ENCODE results near the gene IQSEC1. TPM values are rescaled to one million over a fixed set of nuclear protein-coding genes. Genes with fewer than 3 reads are reported as not detected.

The IQSEC1 gene
- total RNA-seq, 1 experiment from 2014 or later: 28.1 TPM

DNA sequence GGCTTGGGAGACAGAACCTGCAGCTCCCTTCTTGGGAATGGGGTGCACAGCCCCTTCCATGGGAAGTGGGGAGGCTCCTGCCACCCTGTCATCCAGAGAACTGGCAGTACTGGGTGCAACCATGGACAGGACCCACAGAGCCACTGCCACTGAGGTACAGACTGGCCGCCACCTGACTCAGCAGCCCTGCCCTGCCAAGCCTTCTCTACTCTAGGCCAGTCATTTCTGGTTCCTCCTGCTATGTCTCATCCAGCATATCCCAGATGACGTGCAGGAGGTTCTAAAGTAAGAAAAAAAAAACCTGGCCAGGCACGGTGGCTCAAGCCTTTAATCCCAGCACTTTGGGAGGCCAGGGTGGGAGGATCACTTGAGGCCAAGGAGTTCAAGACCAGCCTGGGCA is 155.0 kb downstream of the IQSEC1 start:
- no peak for TF ChIP-seq CBX3 (IDR thresholded peaks at IDR 0.05; ENCODE audit: low read depth)
- TF ChIP-seq SIN3A (IDR thresholded peaks at IDR 0.05; ENCODE audit: low read depth): no peak
- no peak for TF ChIP-seq POLR2A (IDR thresholded peaks at IDR 0.05; ENCODE audit: borderline replicate concordance, extremely low read depth, insufficient read depth, insufficient read length)
- TF ChIP-seq EZH2 (IDR thresholded peaks at IDR 0.05): no peak
- no peak for TF ChIP-seq POLR2AphosphoS5 (IDR thresholded peaks at IDR 0.05; ENCODE audit: low read depth, low read length)
- DNase-seq (ENCODE audit: low read depth, low spot score) (no peak), ATAC-seq (no peak)
- peaks cover 0 to 6% of the 10 kb centered on the region in 2 experiments; a peak in 2 of 4 replicates for H3K36me3 ChIP-seq (ENCODE audit: control insufficient read depth in 1 of 2, insufficient read depth in 2 of 2, low read length in 2 of 2)
- H3K79me2 ChIP-seq (ENCODE audit: insufficient read depth, low read length): no peaks in the 10 kb centered on the region
- RAD21 ChIA-PET (ENCODE audit: low non-redundant PET in 1 of 2, low total read pairs in 2 of 2, uncharacterized antibody in 2 of 2, unreplicated experiment in 2 of 2): no interaction called here
- H3K4me1 ChIP-seq (ENCODE audit: control insufficient read depth in 1 of 2, insufficient read depth in 2 of 2, low read length in 2 of 2): no peaks in the 10 kb centered on the region
- H3K9me2 ChIP-seq (ENCODE audit: insufficient read depth): no peaks in the 10 kb centered on the region
- CTCF ChIA-PET: no interaction called here
- intact Hi-C loops (cut with micrococcal nuclease): no loop called here
- BruUV-seq (replicated peaks): no TSS peak
- H3K27me3 ChIP-seq (ENCODE audit: insufficient read depth, low read length): no peaks in the 10 kb centered on the region
- POLR2A ChIA-PET: no interaction called here
- no peak overlapping the region for H3K4me3 ChIP-seq (replicated peaks in 1 of 2; ENCODE audit: low read depth in 1 of 2, low read length in 2 of 2)
- H3K9me3 ChIP-seq (ENCODE audit: control insufficient read depth in 1 of 2, insufficient read depth in 1 of 2, low read depth in 1 of 2, low read length in 2 of 2): no peaks in the 10 kb centered on the region
- no peak overlapping the region for H2AFZ ChIP-seq (ENCODE audit: low read depth, low read length, poor library complexity, severe bottlenecking)
- no peak overlapping the region for H3K27ac ChIP-seq (ENCODE audit: low read depth, low read length)
- H3K4me2 ChIP-seq (ENCODE audit: low read length): no peak overlapping the region
- H3K9ac ChIP-seq (ENCODE audit: low read length): no peak overlapping the region
- H4K20me1 ChIP-seq (ENCODE audit: insufficient read depth): no peaks in the 10 kb centered on the region

DNA sequence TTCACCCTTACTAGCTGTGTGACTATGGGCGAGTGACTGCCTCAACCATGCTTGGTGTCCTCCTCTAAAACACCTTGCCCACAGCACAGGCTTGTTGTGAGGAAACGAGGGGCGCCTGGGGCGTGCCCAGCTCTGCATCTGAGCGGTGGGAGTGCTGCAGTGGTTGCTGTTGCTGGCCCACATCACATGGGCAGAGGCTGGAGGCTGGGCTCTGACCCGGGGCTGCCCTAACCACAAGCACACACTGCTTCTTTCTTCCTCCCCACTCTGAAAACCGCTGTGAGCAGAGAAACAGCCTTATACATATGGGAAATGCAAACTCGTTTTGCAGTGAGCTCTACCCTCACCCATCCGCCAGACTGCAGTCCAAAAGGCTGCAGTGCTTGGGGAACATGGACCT is 157.1 kb downstream of the IQSEC1 start:
- H3K79me2 ChIP-seq (ENCODE audit: insufficient read depth, low read length): no peaks in the 10 kb centered on the region
- H3K27ac ChIP-seq (ENCODE audit: low read depth, low read length): no peak overlapping the region
- intact Hi-C loops (cut with micrococcal nuclease): no loop called here
- no peaks in the 10 kb centered on the region for H3K4me1 ChIP-seq (ENCODE audit: control insufficient read depth in 1 of 2, insufficient read depth in 2 of 2, low read length in 2 of 2)
- H3K36me3 ChIP-seq (ENCODE audit: control insufficient read depth in 1 of 2, insufficient read depth in 2 of 2, low read length in 2 of 2): no peaks in the 10 kb centered on the region; a peak in 1 of 4 replicates
- H2AFZ ChIP-seq (ENCODE audit: low read depth, low read length, poor library complexity, severe bottlenecking): no peak overlapping the region
- H3K4me3 ChIP-seq (replicated peaks in 1 of 2; ENCODE audit: low read depth in 1 of 2, low read length in 2 of 2): no peak overlapping the region
- ChIA-PET CTCF (no interaction called here), RAD21 (ENCODE audit: low non-redundant PET in 1 of 2, low total read pairs in 2 of 2, uncharacterized antibody in 2 of 2, unreplicated experiment in 2 of 2) (no interaction called here), POLR2A (no interaction called here)
- ATAC-seq (no peak), DNase-seq (ENCODE audit: low read depth, low spot score) (no peak)
- H3K9ac ChIP-seq (ENCODE audit: low read length): no peak overlapping the region
- BruUV-seq (replicated peaks): no TSS peak
- H3K9me2 ChIP-seq (ENCODE audit: insufficient read depth): no peaks in the 10 kb centered on the region
- no peaks in the 10 kb centered on the region for H3K27me3 ChIP-seq (ENCODE audit: insufficient read depth, low read length)
- H4K20me1 ChIP-seq (ENCODE audit: insufficient read depth): no peaks in the 10 kb centered on the region
- no peak for TF ChIP-seq ZFX (IDR thresholded peaks at IDR 0.05)
- TF ChIP-seq SIN3A (IDR thresholded peaks at IDR 0.05; ENCODE audit: low read depth): no peak
- TF ChIP-seq, protein P1, sequence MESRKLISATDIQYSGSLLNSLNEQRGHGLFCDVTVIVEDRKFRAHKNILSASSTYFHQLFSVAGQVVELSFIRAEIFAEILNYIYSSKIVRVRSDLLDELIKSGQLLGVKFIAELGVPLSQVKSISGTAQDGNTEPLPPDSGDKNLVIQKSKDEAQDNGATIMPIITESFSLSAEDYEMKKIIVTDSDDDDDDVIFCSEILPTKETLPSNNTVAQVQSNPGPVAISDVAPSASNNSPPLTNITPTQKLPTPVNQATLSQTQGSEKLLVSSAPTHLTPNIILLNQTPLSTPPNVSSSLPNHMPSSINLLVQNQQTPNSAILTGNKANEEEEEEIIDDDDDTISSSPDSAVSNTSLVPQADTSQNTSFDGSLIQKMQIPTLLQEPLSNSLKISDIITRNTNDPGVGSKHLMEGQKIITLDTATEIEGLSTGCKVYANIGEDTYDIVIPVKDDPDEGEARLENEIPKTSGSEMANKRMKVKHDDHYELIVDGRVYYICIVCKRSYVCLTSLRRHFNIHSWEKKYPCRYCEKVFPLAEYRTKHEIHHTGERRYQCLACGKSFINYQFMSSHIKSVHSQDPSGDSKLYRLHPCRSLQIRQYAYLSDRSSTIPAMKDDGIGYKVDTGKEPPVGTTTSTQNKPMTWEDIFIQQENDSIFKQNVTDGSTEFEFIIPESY (IDR thresholded peaks at IDR 0.05; ENCODE audit: extremely low read depth, insufficient replicate concordance, low read length): no peak
- TF ChIP-seq, protein P2, sequence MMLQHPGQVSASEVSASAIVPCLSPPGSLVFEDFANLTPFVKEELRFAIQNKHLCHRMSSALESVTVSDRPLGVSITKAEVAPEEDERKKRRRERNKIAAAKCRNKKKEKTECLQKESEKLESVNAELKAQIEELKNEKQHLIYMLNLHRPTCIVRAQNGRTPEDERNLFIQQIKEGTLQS (IDR thresholded peaks at IDR 0.05): no peak
- no peak for TF ChIP-seq CEBPB (IDR thresholded peaks at IDR 0.05; ENCODE audit: low read depth)
- TF ChIP-seq POLR2AphosphoS5 (IDR thresholded peaks at IDR 0.05; ENCODE audit: low read depth, low read length): no peak
- TF ChIP-seq FOSL1 (IDR thresholded peaks at IDR 0.05; ENCODE audit: low read depth): no peak
- no peak for TF ChIP-seq ZNF274 (IDR thresholded peaks at IDR 0.05; ENCODE audit: low read depth, low read length)
- no peak overlapping the region for H3K4me2 ChIP-seq (ENCODE audit: low read length)
- no peaks in the 10 kb centered on the region for H3K9me3 ChIP-seq (ENCODE audit: control insufficient read depth in 1 of 2, insufficient read depth in 1 of 2, low read depth in 1 of 2, low read length in 2 of 2)
